ENCODE measurements around the gene FCN3.

DNA sequence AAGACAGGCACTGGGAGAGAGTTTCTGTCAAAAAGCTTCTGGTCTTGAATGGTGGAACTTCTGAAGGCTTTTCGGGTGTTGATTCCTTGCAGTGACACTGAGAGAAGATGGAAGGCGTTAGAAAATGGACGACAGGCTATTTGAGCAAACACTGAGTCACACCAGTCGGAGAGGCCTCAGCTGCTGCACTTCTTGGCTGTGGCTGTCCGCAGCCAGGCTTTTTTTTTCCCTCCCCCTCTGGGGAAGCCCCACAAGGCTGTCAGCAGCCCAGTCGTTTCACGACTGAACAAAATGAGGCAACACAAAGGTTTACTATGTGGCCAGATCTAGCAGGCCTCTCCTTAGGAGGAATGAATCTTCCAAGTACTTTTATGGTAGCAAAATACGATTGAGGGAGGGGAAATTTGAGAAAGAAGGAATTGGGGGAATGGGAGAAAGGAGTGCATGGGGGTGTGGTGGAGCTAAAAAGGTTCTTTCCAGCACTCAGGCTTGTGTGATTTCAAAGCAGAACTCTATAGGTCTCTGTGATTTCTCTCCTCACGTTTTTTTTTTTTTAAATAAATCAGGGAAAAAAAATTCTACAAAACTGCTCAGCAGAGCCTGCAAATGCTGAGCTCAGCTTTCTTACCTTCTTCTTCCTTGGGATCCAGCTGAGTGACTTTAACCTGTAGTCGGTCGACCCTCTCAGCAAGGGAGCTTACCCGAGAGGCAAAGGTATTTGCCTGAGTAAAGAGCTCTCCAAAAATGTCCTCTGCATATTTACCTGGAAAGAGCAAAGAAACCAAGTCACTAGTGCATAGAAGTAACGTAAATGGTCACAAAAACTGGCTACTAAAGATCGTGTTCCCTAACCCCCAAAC is 43.9 kb upstream of the FCN3 start:
- no peak for TF ChIP-seq EZH2 (IDR thresholded peaks at IDR 0.05; ENCODE audit: borderline replicate concordance, insufficient read depth, low read depth, low read length, poor library complexity, severe bottlenecking)
- TF ChIP-seq, protein P1, sequence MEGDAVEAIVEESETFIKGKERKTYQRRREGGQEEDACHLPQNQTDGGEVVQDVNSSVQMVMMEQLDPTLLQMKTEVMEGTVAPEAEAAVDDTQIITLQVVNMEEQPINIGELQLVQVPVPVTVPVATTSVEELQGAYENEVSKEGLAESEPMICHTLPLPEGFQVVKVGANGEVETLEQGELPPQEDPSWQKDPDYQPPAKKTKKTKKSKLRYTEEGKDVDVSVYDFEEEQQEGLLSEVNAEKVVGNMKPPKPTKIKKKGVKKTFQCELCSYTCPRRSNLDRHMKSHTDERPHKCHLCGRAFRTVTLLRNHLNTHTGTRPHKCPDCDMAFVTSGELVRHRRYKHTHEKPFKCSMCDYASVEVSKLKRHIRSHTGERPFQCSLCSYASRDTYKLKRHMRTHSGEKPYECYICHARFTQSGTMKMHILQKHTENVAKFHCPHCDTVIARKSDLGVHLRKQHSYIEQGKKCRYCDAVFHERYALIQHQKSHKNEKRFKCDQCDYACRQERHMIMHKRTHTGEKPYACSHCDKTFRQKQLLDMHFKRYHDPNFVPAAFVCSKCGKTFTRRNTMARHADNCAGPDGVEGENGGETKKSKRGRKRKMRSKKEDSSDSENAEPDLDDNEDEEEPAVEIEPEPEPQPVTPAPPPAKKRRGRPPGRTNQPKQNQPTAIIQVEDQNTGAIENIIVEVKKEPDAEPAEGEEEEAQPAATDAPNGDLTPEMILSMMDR (IDR thresholded peaks at IDR 0.05): no peak
